Adrenal gland (tissue), 12 donors: Measurements from ENCODE around the gene SRI. TPM values are rescaled to one million over a fixed set of nuclear protein-coding genes. Genes with fewer than 3 reads are reported as not detected.

ENCODE experiments used
- DNase-seq, 7 donors: peaks; one replicate each; pipeline ENCODE4 v3.0.0-alpha.2; 2019 to 2020
- H3K27ac ChIP-seq, 5 donors: fragments of 200-600 bp; sonication (generic) in 4 of 5; 1 replicate in 3 of 5; 2 replicates in 2 of 5; pipeline versions ENCODE4 v1.5.1 to v1.8.0; 2016 to 2020; ENCODE audit warnings: mild to moderate bottlenecking in 1 of 5
- H3K27me3 ChIP-seq: fragments of 200-600 bp; 2 replicates; pipeline ENCODE4 v1.8.0; 2021
- H3K36me3 ChIP-seq, 2 donors: fragments of 200-600 bp; replicated peaks in 1 of 2; 1 replicate in 1 of 2; 2 replicates in 1 of 2; pipeline versions ENCODE4 v1.5.1 to v1.8.0; 2018 to 2022
- H3K4me1 ChIP-seq, 2 donors: fragments of 200-600 bp; replicated peaks in 1 of 2; 1 replicate in 1 of 2; 2 replicates in 1 of 2; pipeline versions ENCODE4 v1.5.1 to v1.8.0; 2018 to 2021
- H3K4me3 ChIP-seq, 4 donors: fragments of 200-600 bp; sonication (generic) in 3 of 4; one replicate each; pipeline ENCODE4 v1.5.1; 2016 to 2018
- H3K9me3 ChIP-seq, 3 donors: fragments of 200-600 bp; sonication (generic) in 1 of 3; replicated peaks in 1 of 3; 1 replicate in 2 of 3; 2 replicates in 1 of 3; pipeline versions ENCODE4 v1.5.1 to v1.8.0; 2016 to 2021
- CTCF ChIP-seq, 6 experiments: fragments of 450-650 bp in 4 of 6; fragments of 200-600 bp in 2 of 6; sonication (generic) in 1 of 6; IDR thresholded peaks; 1 replicate in 5 of 6; 2 replicates in 1 of 6; pipeline versions ENCODE4 v1.5.1 to v1.8.0; 2016 to 2021; ENCODE audit warnings: antibody characterized with exemption in 6 of 6, mild to moderate bottlenecking in 2 of 6, moderate library complexity in 1 of 6
- POLR2A ChIP-seq, 2 donors: fragments of 450-650 bp; IDR thresholded peaks; one replicate each; pipeline ENCODE4 v1.6.1; 2017; ENCODE audit warnings: antibody characterized with exemption in 2 of 2, mild to moderate bottlenecking in 2 of 2, moderate library complexity in 1 of 2
- WGBS, 4 donors: extraction: QIAGEN DNeasy Blood & Tissue Kit in 2 of 4; methylation state at CpG; one replicate each; pipeline versions ENCODE4 v1.1.5 to v1.1.7; 2013 to 2017; 5-methylcytosine and 5-hydroxymethylcytosine counted together
- intact Hi-C, 2 donors: fragments of 100-400 bp; cut with DNase I; formaldehyde crosslinking; loops; one replicate each; pipeline versions ENCODE4 v1.14.1 to v1.15.0; 2022 to 2023
- polyA plus RNA-seq, 3 donors: library from polyadenylated mRNA; stranded (reverse); fragments of 200-250 nt in 2 of 3; fragments of 350-450 nt in 1 of 3; fragmentation: Illumina TruSeq in 1 of 3; extraction: RNeasy Lipid Tissue Mini Kit (QIAGEN cat#74804) in 1 of 3; gene quantifications; one replicate each; pipeline ENCODE4 v1.2.3, GENCODE V29; 2013 to 2014
- total RNA-seq, 9 donors: library from RNA; depleted of rRNA in 4 of 9; stranded (reverse); fragments of >200 nt in 4 of 9; fragments of 120-200 nt in 1 of 9; fragmentation: NEBNext Ultra II Directional in 1 of 9; extraction: Animal tissue kit (Norgen Biotek cat#: 25700) in 1 of 9; gene quantifications; one replicate each; pipeline versions ENCODE4 v1.1.0 to v1.2.4, GENCODE V29; 2013 to 2023
- donor health status: healthy with polysubstance abuse.
- donor health status: Bipolar disorder and iron deficiency.
- donor health status: DM: yes; HTN: yes; CAD: no.
- donor health status: DM: no; HTN: no; CAD: no.
- donor health status: DM: no; HTN: no; CAD: no.
- donor health status: DM: yes; HTN: yes; CAD: no.

SRI gene
- total and polyA plus RNA-seq, 12 donors, result 37.7 to 163 (median 94.1) TPM

DNA sequence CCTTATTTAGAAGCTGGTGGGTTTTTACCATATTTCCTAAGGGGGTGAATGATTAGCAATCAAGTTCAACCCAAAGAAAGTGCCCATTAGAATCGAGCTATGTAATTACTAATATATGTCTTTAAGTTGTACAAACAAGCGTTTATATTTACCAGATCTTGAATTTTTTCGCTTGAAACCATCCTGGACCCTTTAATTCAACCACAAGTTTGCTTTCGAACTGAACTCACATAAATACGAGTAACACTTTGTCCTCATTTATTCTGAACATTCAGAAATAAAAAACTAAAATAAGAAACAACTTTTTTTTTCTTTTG, 1.5 kb downstream of the SRI start:
- Histone ChIP-seq H3K36me3 (peaks cover 0 to 31% of the 10 kb centered on the region in 2 donors), H3K4me1 (peaks cover 6 to 19% of the 10 kb centered on the region in 2 donors), H3K4me3 (peak overlapping the region in 1 of 4 donors; percentile 62), H3K9me3 (no peaks in the 10 kb centered on the region), H3K27me3 (no peaks in the 10 kb centered on the region), H3K27ac (peak overlapping the region in 3 of 5 donors; percentile 87 to 96 (median 88))
- DNase-seq, result no peak
- TF ChIP-seq CTCF (IDR thresholded peaks at IDR 0.05) (no peak), POLR2A (IDR thresholded peaks at IDR 0.05) (no peak)
- WGBS, 4 donors, result 38 to 47% (median 43%) methylated on average over 5 of the region's 5 CpGs
- intact Hi-C loops, result no loop called here

DNA sequence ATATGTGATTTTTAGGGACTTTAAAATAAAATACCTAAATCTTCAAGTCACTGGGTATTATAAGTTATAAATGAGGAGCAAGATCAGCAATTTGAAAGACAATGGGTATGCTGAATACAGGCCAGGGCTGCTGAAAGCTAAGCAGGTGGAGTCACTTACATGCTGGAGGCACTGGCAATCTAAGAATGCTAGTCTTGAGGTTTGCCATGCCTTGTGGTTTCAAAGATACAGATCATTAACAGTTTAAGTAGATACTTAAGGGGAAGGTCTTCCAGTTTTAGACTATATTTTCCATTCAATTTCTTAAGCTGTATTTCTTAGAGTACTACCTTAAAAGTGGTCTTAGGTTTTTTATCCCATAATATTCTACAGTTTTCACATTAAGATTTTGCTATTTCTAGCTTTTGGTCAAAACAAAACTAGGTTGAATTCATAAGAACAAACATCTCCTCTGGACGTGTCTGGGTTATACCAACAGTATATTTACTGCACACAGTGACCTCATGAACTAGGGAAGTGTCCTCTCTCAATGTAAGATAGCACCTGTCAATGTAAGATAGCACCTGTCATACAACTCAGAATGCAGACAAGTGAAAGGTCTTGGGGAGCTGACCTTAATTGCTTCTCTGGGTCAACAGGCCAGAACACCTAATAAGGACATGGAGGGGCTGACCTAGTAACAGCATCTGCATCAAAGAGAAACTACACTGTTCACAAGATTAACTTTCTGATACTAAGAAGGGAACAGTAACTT, 2.0 kb downstream of the SRI start:
- no peaks in the 10 kb centered on the region for H3K9me3 ChIP-seq
- H3K36me3 ChIP-seq, result peaks cover 0 to 34% of the 10 kb centered on the region in 2 donors
- H3K4me3 ChIP-seq, result peak overlapping the region in 1 of 4 donors; percentile 62
- no peak for DNase-seq
- 48 to 61% (median 52%) methylated on average over 1 of the region's 1 CpG for WGBS, 4 donors
- H3K4me1 ChIP-seq, result peaks cover 6 to 19% of the 10 kb centered on the region in 2 donors
- H3K27ac ChIP-seq, result peak overlapping the region in 1 of 5 donors; percentile 96
- intact Hi-C loops, result no loop called here
- H3K27me3 ChIP-seq, result no peaks in the 10 kb centered on the region
- no peak for TF ChIP-seq CTCF (IDR thresholded peaks at IDR 0.05)
- TF ChIP-seq POLR2A (IDR thresholded peaks at IDR 0.05), result no peak

- Histone ChIP-seq H3K4me3 (no peak overlapping the region), H3K4me1 (peaks cover 6 to 19% of the 10 kb centered on the region in 2 donors), H3K9me3 (no peaks in the 10 kb centered on the region), H3K27ac (no peak overlapping the region), H3K27me3 (no peaks in the 10 kb centered on the region), H3K36me3 (peaks cover 0 to 44% of the 10 kb centered on the region in 2 donors)
- intact Hi-C loops, result no loop called here
- TF ChIP-seq POLR2A (IDR thresholded peaks at IDR 0.05) (no peak), CTCF (IDR thresholded peaks at IDR 0.05) (no peak)
- no peak for DNase-seq
Observed at GRCh38 chr7:88216276-88216675, 3.6 kb downstream of the SRI start.

DNA sequence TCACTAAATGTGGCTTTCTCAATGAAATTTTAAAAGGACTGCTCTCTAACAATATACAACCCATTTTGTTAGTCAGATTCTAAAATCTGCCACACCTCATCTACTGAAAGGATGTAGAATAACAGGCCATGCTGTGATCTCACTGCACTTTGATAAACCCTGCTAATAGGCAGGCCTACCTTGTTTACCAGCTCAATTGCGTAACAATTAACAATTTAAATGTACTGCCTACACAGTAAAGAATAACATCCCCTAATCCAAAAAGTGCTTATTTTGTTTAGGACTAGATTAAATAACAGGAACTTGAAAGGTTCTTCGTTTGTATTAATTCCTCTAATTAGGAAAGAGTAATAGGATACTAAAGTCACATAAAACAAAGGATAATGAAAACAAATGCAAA, 4.5 kb downstream of the SRI start:
- no peaks in the 10 kb centered on the region for H3K27me3 ChIP-seq
- 78 to 84% (median 81%) methylated on average over 2 of the region's 2 CpGs for WGBS, 4 donors
- intact Hi-C loops, result no loop called here
- peaks cover 0 to 47% of the 10 kb centered on the region in 2 donors for H3K36me3 ChIP-seq
- H3K4me1 ChIP-seq, result peaks cover 6 to 13% of the 10 kb centered on the region in 2 donors
- H3K4me3 ChIP-seq, result no peak overlapping the region
- TF ChIP-seq POLR2A (IDR thresholded peaks at IDR 0.05), result no peak
- TF ChIP-seq CTCF (IDR thresholded peaks at IDR 0.05), result no peak
- no peak for DNase-seq
- no peak overlapping the region for H3K27ac ChIP-seq
- H3K9me3 ChIP-seq, result no peaks in the 10 kb centered on the region
